Neural cell (in vitro differentiated cells): Measurements from ENCODE around the gene GNAL.
"Not testable (repeated sequence)": the region's sequence is repeated elsewhere in the genome, so short reads cannot be mapped to it uniquely, and the experiment has no call there.

Experiments
- EP300 ChIP-seq: fragments of 450-650 bp; conservative IDR thresholded peaks from 2 replicates; pipeline ENCODE4 v1.6.1; 2014; ENCODE audit warnings: antibody characterized with exemption, mild to moderate bottlenecking, moderate library complexity; ENCODE audit not compliant: poor library complexity, severe bottlenecking
- EZH2 ChIP-seq: fragments of 200-600, 300-800 bp; shearing (Covaris generic), sonication (generic); IDR thresholded peaks from 2 replicates; pipeline ENCODE4 v1.6.1; 2014; ENCODE audit warnings: antibody characterized with exemption, low read length, borderline replicate concordance, mild to moderate bottlenecking; ENCODE audit not compliant: insufficient read depth, poor library complexity, severe bottlenecking
- MXI1 ChIP-seq: fragments of 450-650 bp; conservative IDR thresholded peaks from 2 replicates; pipeline ENCODE4 v1.6.1; 2014; ENCODE audit warnings: antibody characterized with exemption, mild to moderate bottlenecking; ENCODE audit not compliant: poor library complexity, severe bottlenecking
- POLR2AphosphoS5 ChIP-seq: IDR thresholded peaks from 2 replicates; pipeline ENCODE4 v1.6.1; 2012
- TF ChIP-seq, protein P1 (sequence below): fragments of 450-650 bp; IDR thresholded peaks from 2 replicates; pipeline ENCODE4 v1.5.1; 2014; ENCODE audit warnings: antibody characterized with exemption, mild to moderate bottlenecking, moderate library complexity; ENCODE audit not compliant: poor library complexity, severe bottlenecking
- TF ChIP-seq, protein P2 (sequence below): IDR thresholded peaks from 2 replicates; pipeline ENCODE4 v1.6.1; 2012; ENCODE audit warnings: borderline replicate concordance

DNA sequence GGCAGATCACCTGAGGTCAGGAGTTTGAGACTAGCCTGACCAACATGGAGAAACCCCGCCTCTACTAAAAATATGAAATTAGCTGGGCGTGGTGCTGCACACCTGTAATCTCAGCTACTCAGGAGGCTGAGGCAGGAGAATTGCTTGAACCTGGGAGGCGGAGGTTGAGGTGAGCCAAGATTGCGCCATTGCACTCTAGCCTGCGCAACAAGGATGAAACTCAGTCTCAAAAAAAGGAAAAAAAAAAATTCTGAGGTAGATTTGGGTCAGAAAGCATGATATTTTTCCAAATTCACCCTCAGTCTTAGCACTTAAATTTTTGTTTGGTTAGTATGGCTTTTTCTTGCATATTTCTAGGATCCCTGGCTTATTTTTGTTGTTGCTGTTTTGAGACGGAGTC is 165.5 kb downstream of the GNAL start:
- TF ChIP-seq, protein P1, sequence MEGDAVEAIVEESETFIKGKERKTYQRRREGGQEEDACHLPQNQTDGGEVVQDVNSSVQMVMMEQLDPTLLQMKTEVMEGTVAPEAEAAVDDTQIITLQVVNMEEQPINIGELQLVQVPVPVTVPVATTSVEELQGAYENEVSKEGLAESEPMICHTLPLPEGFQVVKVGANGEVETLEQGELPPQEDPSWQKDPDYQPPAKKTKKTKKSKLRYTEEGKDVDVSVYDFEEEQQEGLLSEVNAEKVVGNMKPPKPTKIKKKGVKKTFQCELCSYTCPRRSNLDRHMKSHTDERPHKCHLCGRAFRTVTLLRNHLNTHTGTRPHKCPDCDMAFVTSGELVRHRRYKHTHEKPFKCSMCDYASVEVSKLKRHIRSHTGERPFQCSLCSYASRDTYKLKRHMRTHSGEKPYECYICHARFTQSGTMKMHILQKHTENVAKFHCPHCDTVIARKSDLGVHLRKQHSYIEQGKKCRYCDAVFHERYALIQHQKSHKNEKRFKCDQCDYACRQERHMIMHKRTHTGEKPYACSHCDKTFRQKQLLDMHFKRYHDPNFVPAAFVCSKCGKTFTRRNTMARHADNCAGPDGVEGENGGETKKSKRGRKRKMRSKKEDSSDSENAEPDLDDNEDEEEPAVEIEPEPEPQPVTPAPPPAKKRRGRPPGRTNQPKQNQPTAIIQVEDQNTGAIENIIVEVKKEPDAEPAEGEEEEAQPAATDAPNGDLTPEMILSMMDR, result not testable (repeated sequence)
- TF ChIP-seq EZH2, EP300, POLR2AphosphoS5, MXI1: not testable (repeated sequence)
- TF ChIP-seq, protein P2, sequence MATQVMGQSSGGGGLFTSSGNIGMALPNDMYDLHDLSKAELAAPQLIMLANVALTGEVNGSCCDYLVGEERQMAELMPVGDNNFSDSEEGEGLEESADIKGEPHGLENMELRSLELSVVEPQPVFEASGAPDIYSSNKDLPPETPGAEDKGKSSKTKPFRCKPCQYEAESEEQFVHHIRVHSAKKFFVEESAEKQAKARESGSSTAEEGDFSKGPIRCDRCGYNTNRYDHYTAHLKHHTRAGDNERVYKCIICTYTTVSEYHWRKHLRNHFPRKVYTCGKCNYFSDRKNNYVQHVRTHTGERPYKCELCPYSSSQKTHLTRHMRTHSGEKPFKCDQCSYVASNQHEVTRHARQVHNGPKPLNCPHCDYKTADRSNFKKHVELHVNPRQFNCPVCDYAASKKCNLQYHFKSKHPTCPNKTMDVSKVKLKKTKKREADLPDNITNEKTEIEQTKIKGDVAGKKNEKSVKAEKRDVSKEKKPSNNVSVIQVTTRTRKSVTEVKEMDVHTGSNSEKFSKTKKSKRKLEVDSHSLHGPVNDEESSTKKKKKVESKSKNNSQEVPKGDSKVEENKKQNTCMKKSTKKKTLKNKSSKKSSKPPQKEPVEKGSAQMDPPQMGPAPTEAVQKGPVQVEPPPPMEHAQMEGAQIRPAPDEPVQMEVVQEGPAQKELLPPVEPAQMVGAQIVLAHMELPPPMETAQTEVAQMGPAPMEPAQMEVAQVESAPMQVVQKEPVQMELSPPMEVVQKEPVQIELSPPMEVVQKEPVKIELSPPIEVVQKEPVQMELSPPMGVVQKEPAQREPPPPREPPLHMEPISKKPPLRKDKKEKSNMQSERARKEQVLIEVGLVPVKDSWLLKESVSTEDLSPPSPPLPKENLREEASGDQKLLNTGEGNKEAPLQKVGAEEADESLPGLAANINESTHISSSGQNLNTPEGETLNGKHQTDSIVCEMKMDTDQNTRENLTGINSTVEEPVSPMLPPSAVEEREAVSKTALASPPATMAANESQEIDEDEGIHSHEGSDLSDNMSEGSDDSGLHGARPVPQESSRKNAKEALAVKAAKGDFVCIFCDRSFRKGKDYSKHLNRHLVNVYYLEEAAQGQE, result not testable (repeated sequence)
